GM12878 (cell line): ENCODE measurements around the gene LOX.

Experiments
- ATF3 ChIP-seq: IDR thresholded peaks from 2 replicates; pipeline ENCODE4 v1.6.1; 2011; ENCODE audit warnings: low read depth, mild to moderate bottlenecking, low read length, moderate library complexity, borderline replicate concordance; ENCODE audit errors: extremely low read depth
- BRCA1 ChIP-seq: IDR thresholded peaks from 2 replicates; pipeline ENCODE4 v1.6.1; 2011; ENCODE audit warnings: low read depth, low read length, improper control_type of control experiment
- CHD4 ChIP-seq: fragments of 200-600 bp; sonication (generic); IDR thresholded peaks from 2 replicates; pipeline ENCODE4 v1.6.1; 2016; ENCODE audit warnings: mild to moderate bottlenecking
- CTCF ChIP-seq, 3 experiments: IDR thresholded peaks in 2 of 3; conservative IDR thresholded peaks in 1 of 3; 2 replicates each; pipeline ENCODE4 v1.5.1; 2011; ENCODE audit warnings: low read depth in 3 of 3, low read length in 3 of 3, mild to moderate bottlenecking in 3 of 3, control low read depth in 2 of 3, moderate library complexity in 2 of 3, inconsistent platforms in 1 of 3, mixed read lengths in 1 of 3; ENCODE audit not compliant: control insufficient read depth in 2 of 3, insufficient read depth in 1 of 3; ENCODE audit errors: extremely low read depth in 1 of 3
- GABPA ChIP-seq: IDR thresholded peaks from 2 replicates; pipeline ENCODE4 v1.6.1; 2014; ENCODE audit warnings: antibody characterized with exemption, low read depth, mild to moderate bottlenecking, inconsistent platforms
- MXI1 ChIP-seq: fragments of 150-350 bp; IDR thresholded peaks from 2 replicates; pipeline ENCODE4 v1.6.1; 2011; ENCODE audit warnings: low read depth, mild to moderate bottlenecking, inconsistent platforms, low read length, improper control_type of control experiment
- NFYB ChIP-seq: IDR thresholded peaks from 2 replicates; pipeline ENCODE4 v1.6.1; 2011; ENCODE audit warnings: low read depth, mild to moderate bottlenecking, low read length, improper control_type of control experiment, moderate library complexity; ENCODE audit not compliant: insufficient read depth
- NRF1 ChIP-seq: conservative IDR thresholded peaks from 2 replicates; pipeline ENCODE4 v1.6.1; 2011; ENCODE audit warnings: mild to moderate bottlenecking, low read depth, low read length, improper control_type of control experiment
- POLR2A ChIP-seq: IDR thresholded peaks from 2 replicates; pipeline ENCODE4 v1.6.1; 2011; ENCODE audit warnings: low read depth, mild to moderate bottlenecking, low read length
- ZBED1 ChIP-seq: IDR thresholded peaks from 2 replicates; pipeline ENCODE4 v1.6.1; 2016; ENCODE audit warnings: borderline replicate concordance

GRCh38 chr5:122073018-122073417 lies 5.0 kb downstream of the LOX start:
- TF ChIP-seq ATF3, result no peak
- TF ChIP-seq MXI1, result no peak
- TF ChIP-seq ZBED1, result no peak
- no peak for TF ChIP-seq GABPA
- TF ChIP-seq CTCF (IDR thresholded peaks at IDR 0.05 in 2 of 3, conservative IDR thresholded peaks at IDR 0.05 in 1 of 3; ENCODE audit: control insufficient read depth in 2 of 3, extremely low read depth in 1 of 3, insufficient read depth in 1 of 3, low read depth in 3 of 3, low read length in 3 of 3), result no peak
- TF ChIP-seq CHD4, result no peak
- TF ChIP-seq BRCA1, result no peak
- TF ChIP-seq POLR2A, result no peak
- TF ChIP-seq NRF1, result no peak
- TF ChIP-seq NFYB, result no peak
